ENCODE data around the gene ZP4. TPM values are rescaled to one million over a fixed set of nuclear protein-coding genes. Genes with fewer than 3 reads are reported as not detected.

ZP4 gene
- total RNA-seq, 2 experiments from 2014 or later: not detected

GRCh38 chr1:237901299-237901934, 10.7 kb upstream of the ZP4 start:
- ATAC-seq (ENCODE audit: poor library complexity) (no peak), DNase-seq (no peak)
- H3K27ac ChIP-seq (ENCODE audit: low read depth in 1 of 2, low read length in 2 of 2): no peak overlapping the region
- Mint-ChIP-seq H3K27me3 (no peaks in the 10 kb centered on the region), H3K27ac (no peak overlapping the region), H3K36me3 (ENCODE audit: low read depth) (no peaks in the 10 kb centered on the region), H3K4me3 (no peak overlapping the region), H3K9me3 (peaks cover 2% of the 10 kb centered on the region), H3K4me1 (ENCODE audit: low read depth) (no peaks in the 10 kb centered on the region)
- no peak overlapping the region for H3K4me3 ChIP-seq (ENCODE audit: low read length)
- CTCF ChIA-PET: no interaction called here
- no peaks in the 10 kb centered on the region for H3K9me3 ChIP-seq (ENCODE audit: control insufficient read depth in 1 of 2, insufficient read depth in 1 of 2, low read length in 2 of 2)
- no peak for TF ChIP-seq CTCF (IDR thresholded peaks at IDR 0.05)
- no peaks in the 10 kb centered on the region for H3K36me3 ChIP-seq (ENCODE audit: insufficient read depth, low read length)
- intact Hi-C loops (cut with DNase I, micrococcal nuclease): no loop called here
- no peaks in the 10 kb centered on the region for H3K4me1 ChIP-seq (ENCODE audit: insufficient read depth, low read length)
- POLR2A ChIA-PET: no interaction called here
- H3K27me3 ChIP-seq (ENCODE audit: control insufficient read depth in 1 of 2, insufficient read depth in 2 of 2, low read length in 2 of 2): no peaks in the 10 kb centered on the region

GRCh38 chr1:237895630-237896029, 4.9 kb upstream of the ZP4 start:
- no peak for DNase-seq
- POLR2A ChIA-PET: no interaction called here
- no peak overlapping the region for H3K27ac Mint-ChIP-seq
- peaks cover 2% of the 10 kb centered on the region for H3K9me3 Mint-ChIP-seq
- TF ChIP-seq CTCF (IDR thresholded peaks at IDR 0.05): no peak
- Histone ChIP-seq H3K27ac (ENCODE audit: low read depth in 1 of 2, low read length in 2 of 2) (no peak overlapping the region), H3K9me3 (ENCODE audit: control insufficient read depth in 1 of 2, insufficient read depth in 1 of 2, low read length in 2 of 2) (peaks cover 0 to under 1% of the 10 kb centered on the region in 2 experiments), H3K36me3 (ENCODE audit: insufficient read depth, low read length) (no peaks in the 10 kb centered on the region), H3K4me3 (ENCODE audit: low read length) (no peak overlapping the region), H3K27me3 (ENCODE audit: control insufficient read depth in 1 of 2, insufficient read depth in 2 of 2, low read length in 2 of 2) (no peaks in the 10 kb centered on the region), H3K4me1 (ENCODE audit: insufficient read depth, low read length) (no peaks in the 10 kb centered on the region)
- CTCF ChIA-PET: no interaction called here
- H3K4me3 Mint-ChIP-seq: no peak overlapping the region
- no peaks in the 10 kb centered on the region for H3K4me1 Mint-ChIP-seq (ENCODE audit: low read depth)
- intact Hi-C loops (cut with DNase I, micrococcal nuclease): no loop called here
- ATAC-seq (ENCODE audit: poor library complexity): no peak
- no peaks in the 10 kb centered on the region for H3K36me3 Mint-ChIP-seq (ENCODE audit: low read depth)
- H3K27me3 Mint-ChIP-seq: no peaks in the 10 kb centered on the region

- CTCF ChIA-PET: no interaction called here
- ATAC-seq (ENCODE audit: poor library complexity) (no peak), DNase-seq (no peak)
- Mint-ChIP-seq H3K4me1 (ENCODE audit: low read depth) (no peaks in the 10 kb centered on the region), H3K27me3 (no peaks in the 10 kb centered on the region), H3K36me3 (ENCODE audit: low read depth) (no peaks in the 10 kb centered on the region), H3K9me3 (peaks cover 2% of the 10 kb centered on the region), H3K4me3 (no peak overlapping the region), H3K27ac (no peak overlapping the region)
- POLR2A ChIA-PET: no interaction called here
- Histone ChIP-seq H3K27me3 (ENCODE audit: control insufficient read depth in 1 of 2, insufficient read depth in 2 of 2, low read length in 2 of 2) (no peaks in the 10 kb centered on the region), H3K27ac (ENCODE audit: low read depth in 1 of 2, low read length in 2 of 2) (no peak overlapping the region), H3K4me3 (ENCODE audit: low read length) (no peak overlapping the region), H3K36me3 (ENCODE audit: insufficient read depth, low read length) (no peaks in the 10 kb centered on the region), H3K9me3 (ENCODE audit: control insufficient read depth in 1 of 2, insufficient read depth in 1 of 2, low read length in 2 of 2) (peaks cover 0 to 4% of the 10 kb centered on the region in 2 experiments), H3K4me1 (ENCODE audit: insufficient read depth, low read length) (no peaks in the 10 kb centered on the region)
- no peak for TF ChIP-seq CTCF (IDR thresholded peaks at IDR 0.05)
- intact Hi-C loops (cut with DNase I, micrococcal nuclease): no loop called here
These were observed 3.4 kb upstream of the ZP4 start for GRCh38 chr1:237894131-237894530.
